Ovary (tissue), 9 donors: ENCODE data around the gene SLC9A7. TPM values are rescaled to one million over a fixed set of nuclear protein-coding genes. Genes with fewer than 3 reads are reported as not detected.

Experiments used
- DNase-seq, 5 donors: peaks; one replicate each; pipeline ENCODE4 v3.0.0-alpha.2; 2019 to 2020
- H3K27ac ChIP-seq, 2 donors: fragments of 200-600 bp; one replicate each; pipeline versions ENCODE4 v1.5.1 to v1.8.0; 2019 to 2022
- H3K27me3 ChIP-seq: fragments of 200-600 bp; one replicate; pipeline ENCODE4 v1.8.0; 2022
- H3K36me3 ChIP-seq: fragments of 200-600 bp; sonication (generic); one replicate; pipeline ENCODE4 v1.5.1; 2019
- H3K4me1 ChIP-seq: one replicate; pipeline ENCODE4 v1.8.1; 2013; ENCODE audit warnings: mild to moderate bottlenecking, moderate library complexity; ENCODE audit not compliant: insufficient read depth
- H3K4me3 ChIP-seq: fragments of 200-600 bp; sonication (generic); one replicate; pipeline ENCODE4 v1.5.1; 2017
- H3K9me3 ChIP-seq, 2 donors: fragments of 200-600 bp in 1 of 2; sonication (generic) in 1 of 2; one replicate each; pipeline versions ENCODE4 v1.5.1 to v1.8.1; 2013 to 2019; ENCODE audit warnings: mild to moderate bottlenecking in 1 of 2, moderate library complexity in 1 of 2
- EP300 ChIP-seq: sonication (generic); formaldehyde crosslinking; IDR thresholded peaks from one replicate; pipeline ENCODE4 v1.6.1; 2017; ENCODE audit warnings: antibody characterized with exemption
- POLR2A ChIP-seq: fragments of 450-650 bp; IDR thresholded peaks from one replicate; pipeline ENCODE4 v1.6.1; 2017; ENCODE audit warnings: antibody characterized with exemption, mild to moderate bottlenecking, moderate library complexity
- WGBS, 3 donors: extraction: QIAGEN DNeasy Blood & Tissue Kit in 1 of 3; methylation state at CpG; one replicate each; pipeline versions ENCODE4 v1.1.5 to v1.1.7; 2013 to 2017; 5-methylcytosine and 5-hydroxymethylcytosine counted together
- intact Hi-C, 4 donors: fragments of 100-400 bp; cut with DNase I; formaldehyde crosslinking; loops; one replicate each; pipeline versions ENCODE4 v1.11.0 to v1.15.1; 2022 to 2023
- polyA plus RNA-seq, 2 donors: library from polyadenylated mRNA; stranded (reverse); fragments of 200-250 nt in 1 of 2; fragments of 350-450 nt in 1 of 2; fragmentation: Illumina TruSeq in 1 of 2; extraction: RNeasy Lipid Tissue Mini Kit (QIAGEN cat#74804) in 1 of 2; gene quantifications; one replicate each; pipeline ENCODE4 v1.2.3, GENCODE V29; 2013 to 2014
- total RNA-seq, 7 donors: library from RNA; depleted of rRNA in 2 of 7; stranded (reverse); fragments of >200 nt in 2 of 7; fragmentation: NEBNext Ultra II Directional in 3 of 7; extraction: Animal tissue kit (Norgen Biotek cat#: 25700) in 3 of 7; gene quantifications; one replicate each; pipeline versions ENCODE4 v1.1.0 to v1.2.4, GENCODE V29; 2016 to 2023
- TF ChIP-seq, protein P1 (sequence below), 3 donors: fragments of 450-650 bp in 2 of 3; fragments of 200-600 bp in 1 of 3; IDR thresholded peaks; one replicate each; pipeline versions ENCODE4 v1.5.1 to v1.8.0; 2016 to 2022; ENCODE audit warnings: antibody characterized with exemption in 3 of 3, mild to moderate bottlenecking in 1 of 3
- donor health status: DM: no; HTN: no; CAD: no; lungs with moderate emphysema.
- donor health status: DM: no; HTN: no; CAD: no.
- donor health status: Bipolar disorder and iron deficiency.
- donor health status: DM: yes; HTN: yes; CAD: no.
- donor health status: DM: no; HTN: no; CAD: no.
- donor health status: DM: yes; HTN: yes; CAD: no.

SLC9A7 gene
- total and polyA plus RNA-seq, 9 donors, result 2.2 to 22.3 (median 9.1) TPM

- no peak overlapping the region for H3K27ac ChIP-seq
- no peak overlapping the region for H3K4me3 ChIP-seq
- TF ChIP-seq EP300 (no peak), POLR2A (no peak)
- TF ChIP-seq, protein P1, sequence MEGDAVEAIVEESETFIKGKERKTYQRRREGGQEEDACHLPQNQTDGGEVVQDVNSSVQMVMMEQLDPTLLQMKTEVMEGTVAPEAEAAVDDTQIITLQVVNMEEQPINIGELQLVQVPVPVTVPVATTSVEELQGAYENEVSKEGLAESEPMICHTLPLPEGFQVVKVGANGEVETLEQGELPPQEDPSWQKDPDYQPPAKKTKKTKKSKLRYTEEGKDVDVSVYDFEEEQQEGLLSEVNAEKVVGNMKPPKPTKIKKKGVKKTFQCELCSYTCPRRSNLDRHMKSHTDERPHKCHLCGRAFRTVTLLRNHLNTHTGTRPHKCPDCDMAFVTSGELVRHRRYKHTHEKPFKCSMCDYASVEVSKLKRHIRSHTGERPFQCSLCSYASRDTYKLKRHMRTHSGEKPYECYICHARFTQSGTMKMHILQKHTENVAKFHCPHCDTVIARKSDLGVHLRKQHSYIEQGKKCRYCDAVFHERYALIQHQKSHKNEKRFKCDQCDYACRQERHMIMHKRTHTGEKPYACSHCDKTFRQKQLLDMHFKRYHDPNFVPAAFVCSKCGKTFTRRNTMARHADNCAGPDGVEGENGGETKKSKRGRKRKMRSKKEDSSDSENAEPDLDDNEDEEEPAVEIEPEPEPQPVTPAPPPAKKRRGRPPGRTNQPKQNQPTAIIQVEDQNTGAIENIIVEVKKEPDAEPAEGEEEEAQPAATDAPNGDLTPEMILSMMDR (IDR thresholded peaks at IDR 0.05), result no peak
- no peaks in the 10 kb centered on the region for H3K9me3 ChIP-seq
- 71 to 83% (median 76%) methylated on average over 4 of the region's 4 CpGs for WGBS, 3 donors
- H3K27me3 ChIP-seq, result no peaks in the 10 kb centered on the region
- intact Hi-C loops, result no loop called here
- DNase-seq, result no peak
- no peaks in the 10 kb centered on the region for H3K4me1 ChIP-seq
- no peaks in the 10 kb centered on the region for H3K36me3 ChIP-seq
Observed at GRCh38 chrX:46620505-46620904, 138.4 kb downstream of the SLC9A7 start.

- Histone ChIP-seq H3K4me3 (no peak overlapping the region), H3K4me1 (no peaks in the 10 kb centered on the region), H3K36me3 (no peaks in the 10 kb centered on the region), H3K27me3 (no peaks in the 10 kb centered on the region), H3K9me3 (no peaks in the 10 kb centered on the region), H3K27ac (no peak overlapping the region)
- DNase-seq, result no peak
- TF ChIP-seq, protein P1 (IDR thresholded peaks at IDR 0.05), result no peak
- TF ChIP-seq EP300 (no peak), POLR2A (no peak)
- intact Hi-C loops, result no loop called here
Observed at GRCh38 chrX:46618947-46619346, 140.0 kb downstream of the SLC9A7 start.

- Histone ChIP-seq H3K27me3 (no peaks in the 10 kb centered on the region), H3K9me3 (no peaks in the 10 kb centered on the region), H3K4me1 (no peaks in the 10 kb centered on the region), H3K4me3 (no peak overlapping the region), H3K27ac (no peak overlapping the region), H3K36me3 (no peaks in the 10 kb centered on the region)
- TF ChIP-seq EP300 (no peak), POLR2A (no peak)
- no peak for DNase-seq
- intact Hi-C loops, result no loop called here
Observed at GRCh38 chrX:46617906-46618305, 141.0 kb downstream of the SLC9A7 start.

DNA sequence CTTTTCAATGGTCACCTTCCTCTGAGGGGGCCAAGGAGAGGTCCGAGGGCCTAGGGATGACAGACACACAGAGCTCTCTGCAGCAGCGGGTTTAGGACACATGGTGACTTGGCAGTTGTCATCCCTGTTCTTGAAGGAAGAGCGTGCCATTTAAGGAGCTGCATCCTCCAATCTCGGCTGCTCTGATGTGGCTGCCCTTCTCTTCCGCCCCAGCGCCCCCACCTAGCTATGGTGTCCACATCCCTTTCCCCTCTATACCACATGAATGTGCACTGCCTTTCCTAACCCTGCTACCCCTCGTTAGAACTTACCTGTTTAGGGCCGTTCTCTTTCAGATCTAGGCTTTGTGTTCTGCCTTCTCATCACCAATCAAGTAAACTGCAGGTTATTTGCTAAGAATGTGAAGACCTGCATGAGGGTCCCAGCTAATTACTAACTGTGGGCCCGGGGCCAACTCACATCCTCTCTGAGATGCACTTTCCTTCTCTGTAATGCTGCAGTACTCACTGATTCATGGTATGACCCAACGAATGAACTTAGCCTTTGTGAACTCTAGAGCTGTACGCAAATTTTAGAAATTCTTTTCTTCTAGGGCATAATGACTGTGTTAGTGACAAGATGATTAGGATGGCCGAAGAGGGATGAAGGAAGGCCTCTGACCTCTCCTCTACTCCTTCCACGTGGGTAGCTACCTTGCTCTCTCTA is 147.1 kb downstream of the SLC9A7 start:
- Histone ChIP-seq H3K4me1 (no peaks in the 10 kb centered on the region), H3K36me3 (no peaks in the 10 kb centered on the region), H3K27me3 (no peaks in the 10 kb centered on the region), H3K4me3 (no peak overlapping the region), H3K9me3 (no peaks in the 10 kb centered on the region), H3K27ac (no peak overlapping the region)
- TF ChIP-seq, protein P1 (IDR thresholded peaks at IDR 0.05), result no peak
- TF ChIP-seq EP300 (no peak), POLR2A (no peak)
- DNase-seq, result no peak
- 72 to 76% (median 75%) methylated on average over 13 of the region's 13 CpGs for WGBS, 3 donors
- intact Hi-C loops, result no loop called here

GRCh38 chrX:46610070-46610658 is 148.8 kb downstream of the SLC9A7 start:
- H3K27ac ChIP-seq, result no peak overlapping the region
- no peak for DNase-seq
- TF ChIP-seq EP300 (no peak), POLR2A (no peak)
- TF ChIP-seq, protein P1 (IDR thresholded peaks at IDR 0.05), result no peak

More at GRCh38 chrX:46610070-46610658, 148.8 kb downstream of the SLC9A7 start:
- WGBS, 3 donors, result 68 to 74% (median 73%) methylated on average over 5 of the region's 5 CpGs
- H3K27me3 ChIP-seq, result no peaks in the 10 kb centered on the region
- no peaks in the 10 kb centered on the region for H3K36me3 ChIP-seq
- intact Hi-C loops, result no loop called here
- H3K4me1 ChIP-seq, result no peaks in the 10 kb centered on the region
- H3K9me3 ChIP-seq, result no peaks in the 10 kb centered on the region
- no peak overlapping the region for H3K4me3 ChIP-seq
